HepG2 (cell line): ENCODE results near the gene ALG8. TPM values are rescaled to one million over a fixed set of nuclear protein-coding genes. Genes with fewer than 3 reads are reported as not detected.

Experiments used
- ARHGAP35 ChIP-seq: sonication (generic); formaldehyde crosslinking; IDR thresholded peaks from 2 replicates; pipeline ENCODE4 v1.9.0; 2022; ENCODE audit warnings: mild to moderate bottlenecking, inconsistent platforms, moderate library complexity, missing genetic modification reagents, borderline replicate concordance
- CENPX ChIP-seq: sonication (generic); formaldehyde crosslinking; IDR thresholded peaks from 2 replicates; pipeline ENCODE4 v1.9.0; 2021; ENCODE audit warnings: mild to moderate bottlenecking, missing genetic modification reagents, moderate library complexity
- DPF2 ChIP-seq: sonication (generic); formaldehyde crosslinking; IDR thresholded peaks from 2 replicates; pipeline ENCODE4 v1.4.0; 2020; ENCODE audit warnings: mild to moderate bottlenecking, low read depth, missing genetic modification reagents, borderline replicate concordance
- ERF ChIP-seq: IDR thresholded peaks from 2 replicates; pipeline ENCODE4 v1.6.1; 2018; ENCODE audit warnings: missing biosample characterization, missing genetic modification reagents
- ESRRA ChIP-seq: sonication (generic); formaldehyde crosslinking; IDR thresholded peaks from 2 replicates; pipeline ENCODE4 v1.5.1; 2020; ENCODE audit warnings: mild to moderate bottlenecking, low read depth, missing genetic modification reagents
- GPN1 ChIP-seq: sonication (generic); formaldehyde crosslinking; IDR thresholded peaks from 2 replicates; pipeline ENCODE4 v1.5.1; 2020; ENCODE audit warnings: missing genetic modification reagents, borderline replicate concordance
- HMG20A ChIP-seq: IDR thresholded peaks from 2 replicates; pipeline ENCODE4 v1.6.1; 2016; ENCODE audit warnings: borderline replicate concordance
- NKX3-1 ChIP-seq: sonication (generic); formaldehyde crosslinking; IDR thresholded peaks from 2 replicates; pipeline ENCODE4 v1.5.0; 2020; ENCODE audit warnings: missing genetic modification reagents
- RBAK ChIP-seq: sonication (generic); formaldehyde crosslinking; IDR thresholded peaks from 2 replicates; pipeline ENCODE4 v1.5.1; 2020; ENCODE audit warnings: mild to moderate bottlenecking, missing genetic modification reagents
- SCMH1 ChIP-seq: sonication (generic); formaldehyde crosslinking; IDR thresholded peaks from 2 replicates; pipeline ENCODE4 v1.9.0; 2021; ENCODE audit warnings: missing genetic modification reagents, mild to moderate bottlenecking, borderline replicate concordance
- SP140L ChIP-seq: sonication (generic); formaldehyde crosslinking; IDR thresholded peaks from 2 replicates; pipeline ENCODE4 v1.4.0; 2020; ENCODE audit warnings: missing genetic modification reagents, borderline replicate concordance
- WIZ ChIP-seq: sonication (generic); formaldehyde crosslinking; IDR thresholded peaks from 2 replicates; pipeline ENCODE4 v1.5.1; 2020; ENCODE audit warnings: mild to moderate bottlenecking, missing genetic modification reagents
- ZBTB42 ChIP-seq: sonication (generic); formaldehyde crosslinking; IDR thresholded peaks from 2 replicates; pipeline ENCODE4 v1.5.0; 2020; ENCODE audit warnings: mild to moderate bottlenecking, missing genetic modification reagents
- ZNF264 ChIP-seq: sonication (generic); formaldehyde crosslinking; IDR thresholded peaks from 2 replicates; pipeline ENCODE4 v1.4.0; 2020; ENCODE audit warnings: missing genetic modification reagents
- ZNF430 ChIP-seq: sonication (generic); formaldehyde crosslinking; IDR thresholded peaks from 2 replicates; pipeline ENCODE4 v1.9.0; 2021; ENCODE audit warnings: mild to moderate bottlenecking, missing genetic modification reagents
- ZNF44 ChIP-seq: sonication (generic); formaldehyde crosslinking; IDR thresholded peaks from 2 replicates; pipeline ENCODE4 v1.5.1; 2020; ENCODE audit warnings: mild to moderate bottlenecking, missing genetic modification reagents
- ZNF619 ChIP-seq: sonication (generic); formaldehyde crosslinking; IDR thresholded peaks from 2 replicates; pipeline ENCODE4 v1.4.0; 2020; ENCODE audit warnings: mild to moderate bottlenecking, missing genetic modification reagents
- ZNF629 ChIP-seq: sonication (generic); formaldehyde crosslinking; conservative IDR thresholded peaks from 2 replicates; pipeline ENCODE4 v1.5.0; 2020; ENCODE audit warnings: missing genetic modification reagents
- ZSCAN9 ChIP-seq: IDR thresholded peaks from 2 replicates; pipeline ENCODE4 v1.6.1; 2016; ENCODE audit warnings: borderline replicate concordance
- polyA plus RNA-seq, 8 experiments: library from polyadenylated mRNA; depleted of rRNA in 3 of 8; stranded (reverse) in 7 of 8; unstranded in 1 of 8; fragments of >200 nt; fragmentation: Illumina TruSeq in 4 of 8; extraction: Trizol in 4 of 8; gene quantifications; 2 replicates each; pipeline versions ENCODE4 v1.2.1 to v1.2.3, GENCODE V29; 2011 to 2016; ENCODE audit warnings: low read depth in 4 of 8, missing spikeins in 1 of 8, mixed read lengths in 1 of 8; ENCODE audit not compliant: insufficient read depth in 1 of 8
- total RNA-seq, 5 experiments: library from RNA; depleted of rRNA; stranded (reverse); fragments of >200 nt; fragmentation: Illumina TruSeq; extraction: Trizol; gene quantifications; 2 replicates each; pipeline ENCODE4 v1.2.3, GENCODE V29; 2016; ENCODE audit warnings: low read depth in 1 of 5
- TF ChIP-seq, protein P1 (sequence below): sonication (generic); formaldehyde crosslinking; IDR thresholded peaks from 2 replicates; pipeline ENCODE4 v1.5.1; 2020; ENCODE audit warnings: mild to moderate bottlenecking, moderate library complexity, missing genetic modification reagents
- TF ChIP-seq, protein P2 (sequence below), 2 experiments: sonication (generic) in 1 of 2; formaldehyde crosslinking in 1 of 2; IDR thresholded peaks; 2 replicates each; pipeline versions ENCODE4 v1.4.0 to v1.6.1; 2018 to 2020; ENCODE audit warnings: missing genetic modification reagents in 2 of 2, borderline replicate concordance in 1 of 2, low read depth in 1 of 2, mild to moderate bottlenecking in 1 of 2, missing biosample characterization in 1 of 2
- TF ChIP-seq, protein P3 (sequence below): sonication (generic); formaldehyde crosslinking; IDR thresholded peaks from 2 replicates; pipeline ENCODE4 v1.4.0; 2020; ENCODE audit warnings: mild to moderate bottlenecking, missing genetic modification reagents
- TF ChIP-seq, protein P4 (sequence below): sonication (generic); formaldehyde crosslinking; IDR thresholded peaks from 2 replicates; pipeline ENCODE4 v1.5.0; 2020; ENCODE audit warnings: missing genetic modification reagents

The ALG8 gene
- total and polyA plus RNA-seq, 2 of the 13 experiments (the other 11 are each of a cell fraction or from before 2014, with no cell fraction given), result 75.8 to 88.0 TPM

DNA sequence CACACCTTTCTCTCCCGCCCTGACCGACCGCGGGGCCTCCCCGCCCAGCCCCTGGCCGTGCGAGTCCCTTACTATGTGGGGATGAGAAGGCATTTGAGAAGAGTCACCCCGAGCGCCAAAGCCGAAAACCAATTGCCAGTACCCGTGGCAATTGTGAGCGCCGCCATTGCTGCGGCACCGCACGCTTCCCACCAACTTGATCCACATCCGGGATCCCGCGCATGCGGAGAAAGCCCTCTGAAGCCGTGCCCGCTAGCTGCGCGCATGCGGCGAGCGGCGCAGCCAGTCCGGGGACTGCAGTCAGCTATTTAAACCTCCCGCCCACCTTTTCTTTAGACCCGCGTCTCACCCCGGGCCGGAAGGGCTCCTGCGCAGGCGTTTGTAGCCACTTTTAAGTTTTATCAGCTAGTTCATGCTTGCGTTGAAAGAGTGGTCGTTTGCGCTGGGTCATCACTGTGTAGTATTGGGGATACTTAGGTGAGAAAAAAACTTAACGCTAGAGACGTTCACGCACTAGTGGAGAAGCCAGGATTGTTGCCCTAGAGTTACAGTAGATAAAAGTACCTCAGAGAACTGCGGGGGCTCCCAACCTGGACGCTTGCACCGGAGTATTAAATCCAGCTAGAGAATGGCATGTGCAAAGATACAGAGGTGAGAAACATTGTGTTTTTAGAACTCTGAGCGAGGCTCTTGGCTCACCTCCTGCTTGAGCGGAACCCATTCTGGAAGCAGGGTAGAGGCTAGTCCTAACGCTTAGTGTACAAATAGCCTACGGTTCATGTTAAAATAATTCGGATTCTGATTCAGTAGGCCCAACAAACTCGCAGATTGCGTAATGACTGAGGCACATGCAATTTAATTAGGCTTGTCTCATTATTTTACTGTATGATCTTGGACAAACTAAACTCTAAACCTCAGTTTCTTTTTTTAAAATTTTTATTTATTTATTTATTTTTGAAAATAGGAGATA is at the start of gene ALG8 (continued):
- TF ChIP-seq, protein P1, sequence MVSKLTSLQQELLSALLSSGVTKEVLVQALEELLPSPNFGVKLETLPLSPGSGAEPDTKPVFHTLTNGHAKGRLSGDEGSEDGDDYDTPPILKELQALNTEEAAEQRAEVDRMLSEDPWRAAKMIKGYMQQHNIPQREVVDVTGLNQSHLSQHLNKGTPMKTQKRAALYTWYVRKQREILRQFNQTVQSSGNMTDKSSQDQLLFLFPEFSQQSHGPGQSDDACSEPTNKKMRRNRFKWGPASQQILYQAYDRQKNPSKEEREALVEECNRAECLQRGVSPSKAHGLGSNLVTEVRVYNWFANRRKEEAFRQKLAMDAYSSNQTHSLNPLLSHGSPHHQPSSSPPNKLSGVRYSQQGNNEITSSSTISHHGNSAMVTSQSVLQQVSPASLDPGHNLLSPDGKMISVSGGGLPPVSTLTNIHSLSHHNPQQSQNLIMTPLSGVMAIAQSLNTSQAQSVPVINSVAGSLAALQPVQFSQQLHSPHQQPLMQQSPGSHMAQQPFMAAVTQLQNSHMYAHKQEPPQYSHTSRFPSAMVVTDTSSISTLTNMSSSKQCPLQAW (CRISPR knock-in tag), result no peak
- TF ChIP-seq, protein P2, sequence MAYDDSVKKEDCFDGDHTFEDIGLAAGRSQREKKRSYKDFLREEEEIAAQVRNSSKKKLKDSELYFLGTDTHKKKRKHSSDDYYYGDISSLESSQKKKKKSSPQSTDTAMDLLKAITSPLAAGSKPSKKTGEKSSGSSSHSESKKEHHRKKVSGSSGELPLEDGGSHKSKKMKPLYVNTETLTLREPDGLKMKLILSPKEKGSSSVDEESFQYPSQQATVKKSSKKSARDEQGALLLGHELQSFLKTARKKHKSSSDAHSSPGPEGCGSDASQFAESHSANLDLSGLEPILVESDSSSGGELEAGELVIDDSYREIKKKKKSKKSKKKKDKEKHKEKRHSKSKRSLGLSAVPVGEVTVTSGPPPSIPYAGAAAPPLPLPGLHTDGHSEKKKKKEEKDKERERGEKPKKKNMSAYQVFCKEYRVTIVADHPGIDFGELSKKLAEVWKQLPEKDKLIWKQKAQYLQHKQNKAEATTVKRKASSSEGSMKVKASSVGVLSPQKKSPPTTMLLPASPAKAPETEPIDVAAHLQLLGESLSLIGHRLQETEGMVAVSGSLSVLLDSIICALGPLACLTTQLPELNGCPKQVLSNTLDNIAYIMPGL (CRISPR knock-in tag; IDR thresholded peaks at IDR 0.05; ENCODE audit: borderline replicate concordance in 1 of 2, low read depth in 1 of 2), result peak; percentile 72 to 76; a peak in 3 of 4 replicates
- peak; percentile 20; the same call in 1 of the 2 replicates for TF ChIP-seq ZNF629 (CRISPR knock-in tag)
- TF ChIP-seq WIZ (CRISPR knock-in tag), result no peak
- TF ChIP-seq, protein P3, sequence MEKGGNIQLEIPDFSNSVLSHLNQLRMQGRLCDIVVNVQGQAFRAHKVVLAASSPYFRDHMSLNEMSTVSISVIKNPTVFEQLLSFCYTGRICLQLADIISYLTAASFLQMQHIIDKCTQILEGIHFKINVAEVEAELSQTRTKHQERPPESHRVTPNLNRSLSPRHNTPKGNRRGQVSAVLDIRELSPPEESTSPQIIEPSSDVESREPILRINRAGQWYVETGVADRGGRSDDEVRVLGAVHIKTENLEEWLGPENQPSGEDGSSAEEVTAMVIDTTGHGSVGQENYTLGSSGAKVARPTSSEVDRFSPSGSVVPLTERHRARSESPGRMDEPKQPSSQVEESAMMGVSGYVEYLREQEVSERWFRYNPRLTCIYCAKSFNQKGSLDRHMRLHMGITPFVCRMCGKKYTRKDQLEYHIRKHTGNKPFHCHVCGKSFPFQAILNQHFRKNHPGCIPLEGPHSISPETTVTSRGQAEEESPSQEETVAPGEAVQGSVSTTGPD, result no peak
- TF ChIP-seq ZNF430 (CRISPR knock-in tag), result peak; percentile 69; the same call in 1 of the 2 replicates
- TF ChIP-seq ESRRA (CRISPR knock-in tag), result no peak
- TF ChIP-seq GPN1 (CRISPR knock-in tag), result no peak
- no peak for TF ChIP-seq SCMH1 (CRISPR knock-in tag)
- TF ChIP-seq ZNF619 (CRISPR knock-in tag), result peak; percentile 62; the same call in 1 of the 2 replicates
- TF ChIP-seq ZSCAN9 (CRISPR knock-in tag), result peak; percentile 68; the same call in 1 of the 2 replicates
- TF ChIP-seq CENPX (CRISPR knock-in tag), result no peak
- TF ChIP-seq ARHGAP35 (CRISPR knock-in tag), result no peak; the same call in 1 of the 2 replicates
- peak; percentile 76; the same call in 1 of the 2 replicates for TF ChIP-seq ZBTB42 (CRISPR knock-in tag)
- peak; percentile 60; the same call in 1 of the 2 replicates for TF ChIP-seq NKX3-1
- no peak for TF ChIP-seq HMG20A
- no peak for TF ChIP-seq DPF2 (CRISPR knock-in tag)
- TF ChIP-seq ZNF44 (CRISPR knock-in tag), result peak; percentile 61; the same call in 1 of the 2 replicates
- TF ChIP-seq RBAK (CRISPR knock-in tag), result no peak
- TF ChIP-seq SP140L (CRISPR knock-in tag), result peak; percentile 94; the same call in 1 of the 2 replicates
- peak; percentile 69; the same call in 1 of the 2 replicates for TF ChIP-seq ERF (CRISPR knock-in tag)
- peak; percentile 56; the same call in 1 of the 2 replicates for TF ChIP-seq ZNF264 (CRISPR knock-in tag)
- TF ChIP-seq, protein P4, sequence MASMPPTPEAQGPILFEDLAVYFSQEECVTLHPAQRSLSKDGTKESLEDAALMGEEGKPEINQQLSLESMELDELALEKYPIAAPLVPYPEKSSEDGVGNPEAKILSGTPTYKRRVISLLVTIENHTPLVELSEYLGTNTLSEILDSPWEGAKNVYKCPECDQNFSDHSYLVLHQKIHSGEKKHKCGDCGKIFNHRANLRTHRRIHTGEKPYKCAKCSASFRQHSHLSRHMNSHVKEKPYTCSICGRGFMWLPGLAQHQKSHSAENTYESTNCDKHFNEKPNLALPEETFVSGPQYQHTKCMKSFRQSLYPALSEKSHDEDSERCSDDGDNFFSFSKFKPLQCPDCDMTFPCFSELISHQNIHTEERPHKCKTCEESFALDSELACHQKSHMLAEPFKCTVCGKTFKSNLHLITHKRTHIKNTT (CRISPR knock-in tag), result 0 out of 2 replicates have a peak, but pooled peaks have one; percentile 54
